Endothelial cell of coronary artery (primary cell): ENCODE measurements around the gene CRELD1. TPM values are rescaled to one million over a fixed set of nuclear protein-coding genes. Genes with fewer than 3 reads are reported as not detected.

ENCODE experiments used
- total RNA-seq: library from RNA; depleted of rRNA; stranded (reverse); fragments of >200 nt; gene quantifications from 2 replicates; pipeline ENCODE4 v1.2.3, GENCODE V29; 2014

CRELD1 gene
- 19.1 and 49.9 TPM in 2 replicates for total RNA-seq

GRCh38 chr3:9933561-9934234 lies at the start of gene CRELD1:
CRELD1 (plus strand) TSS chr3:9933834; CDS start chr3:9934439, 605 bp downstream.

GRCh38 chr3:9890249-9891071 lies 43.2 kb upstream of the CRELD1 start, which contains the start of gene JAGN1:
JAGN1 (plus strand) TSS chr3:9890610; CDS start chr3:9890723, 113 bp downstream.

GRCh38 chr3:9902372-9903237 lies 31.0 kb upstream of the CRELD1 start, which contains the start of gene IL17RE:
IL17RE (plus strand) TSS chr3:9902848; CDS start chr3:9902933, 85 bp downstream.

GRCh38 chr3:9916734-9917680 lies 16.6 kb upstream of the CRELD1 start, which contains the start of gene IL17RC:
IL17RC (plus strand) TSS chr3:9917098; CDS start chr3:9917316, 218 bp downstream.

GRCh38 chr3:9951962-9952805 lies 18.6 kb downstream of the CRELD1 start, which contains the start of gene PRRT3:
PRRT3 (minus strand) TSS chr3:9952408; CDS start chr3:9950115, 2,293 bp downstream.

Other genes with a start within 250 kb of the CRELD1 start
- not detected in 2 replicates for gene CPNE9, start 230.0 kb upstream of the CRELD1 start, total RNA-seq
- 19.9 and 23.7 TPM in 2 replicates for gene BRPF1, start 202.1 kb upstream of the CRELD1 start, total RNA-seq
- 16.0 and 18.1 TPM in 2 replicates for gene OGG1, start 183.9 kb upstream of the CRELD1 start, total RNA-seq
- gene CAMK1, start 163.9 kb upstream of the CRELD1 start, total RNA-seq = 29.5 and 37.3 TPM in 2 replicates
- 28.4 and 47.8 TPM in 2 replicates for gene TADA3, start 141.4 kb upstream of the CRELD1 start, total RNA-seq
- gene ARPC4, start 140.8 kb upstream of the CRELD1 start, total RNA-seq = 266 and 345 TPM in 2 replicates
- 4.2 and 15.2 TPM in 2 replicates for gene TTLL3, start 123.6 kb upstream of the CRELD1 start, total RNA-seq
- 20.5 and 21.3 TPM in 2 replicates for gene RPUSD3, start 89.8 kb upstream of the CRELD1 start, total RNA-seq
- 0.09 TPM in 1 of 2 replicates, not detected in the other for gene CIDEC, start 53.6 kb upstream of the CRELD1 start, total RNA-seq
- 25.8 and 26.7 TPM in 2 replicates for gene JAGN1, start 43.2 kb upstream of the CRELD1 start, total RNA-seq
- gene IL17RE, start 31.0 kb upstream of the CRELD1 start, total RNA-seq = 0.18 and 0.19 TPM in 2 replicates
- 12.1 and 14.7 TPM in 2 replicates for gene IL17RC, start 16.7 kb upstream of the CRELD1 start, total RNA-seq
- 0.72 and 0.94 TPM in 2 replicates for gene PRRT3, start 18.6 kb downstream of the CRELD1 start, total RNA-seq
- 48.8 and 48.9 TPM in 2 replicates for gene EMC3, start 53.0 kb downstream of the CRELD1 start, total RNA-seq
- 8.7 and 20.7 TPM in 2 replicates for gene FANCD2, start 92.6 kb downstream of the CRELD1 start, total RNA-seq
- not detected in 2 replicates for gene FANCD2OS, start 174.4 kb downstream of the CRELD1 start, total RNA-seq
- gene BRK1, start 181.8 kb downstream of the CRELD1 start, total RNA-seq = 108 and 151 TPM in 2 replicates
- gene VHL, start 207.9 kb downstream of the CRELD1 start, total RNA-seq = 38.0 and 41.0 TPM in 2 replicates
- 21.5 and 21.7 TPM in 2 replicates for gene IRAK2, start 231.1 kb downstream of the CRELD1 start, total RNA-seq